ENCODE results near the gene RAD51B.

Gene RAD51B

GRCh38 chr14:68528040-68528687 is 708.6 kb downstream of the RAD51B start:
- POLR2A ChIA-PET (ENCODE audit: low non-redundant PET) = no interaction called here
- DNase-seq (ENCODE audit: low spot score) = no peak
- CTCF ChIA-PET = no interaction called here
- no peak for TF ChIP-seq CTCF (conservative IDR thresholded peaks at IDR 0.05; ENCODE audit: low read depth)
- H3K27ac ChIP-seq = no peak overlapping the region

- no peak for DNase-seq (ENCODE audit: low spot score)
- no peak overlapping the region for H3K27ac ChIP-seq
- CTCF ChIA-PET = no interaction called here
- no peak for TF ChIP-seq CTCF (conservative IDR thresholded peaks at IDR 0.05; ENCODE audit: low read depth)
- POLR2A ChIA-PET (ENCODE audit: low non-redundant PET) = no interaction called here
Measured at GRCh38 chr14:68530443-68530842, 710.9 kb downstream of the RAD51B start.

- TF ChIP-seq CTCF (conservative IDR thresholded peaks at IDR 0.05; ENCODE audit: low read depth) = no peak
- POLR2A ChIA-PET (ENCODE audit: low non-redundant PET) = no interaction called here
- DNase-seq (ENCODE audit: low spot score) = no peak
- CTCF ChIA-PET = interaction anchor here (0.6 kb wide), 1 partner anchor 51 kb away, joined by 3 read pairs; no protein-coding TSS in a partner anchor
- no peak overlapping the region for H3K27ac ChIP-seq
Measured at GRCh38 chr14:68532496-68532895, 712.9 kb downstream of the RAD51B start.

- DNase-seq (ENCODE audit: low spot score) = no peak
- TF ChIP-seq CTCF (conservative IDR thresholded peaks at IDR 0.05; ENCODE audit: low read depth) = no peak
- H3K27ac ChIP-seq = no peak overlapping the region
- ChIA-PET POLR2A (ENCODE audit: low non-redundant PET) (interaction anchor here (0.6 kb wide), 1 partner anchor 52 kb away, joined by 3 read pairs; no protein-coding TSS in a partner anchor), CTCF (no interaction called here)
Measured at GRCh38 chr14:68534276-68534675, 714.7 kb downstream of the RAD51B start.

- H3K27ac ChIP-seq = peak overlapping the region; percentile 35; the same call in 1 of the 2 replicates
- ChIA-PET POLR2A (ENCODE audit: low non-redundant PET) (no interaction called here), CTCF (interaction anchor here (0.6 kb wide), 2 partner anchors 28 to 1732 kb away, joined by 3 read pairs; no protein-coding TSS in a partner anchor)
Measured at GRCh38 chr14:68535404-68536017, 715.9 kb downstream of the RAD51B start.

GRCh38 chr14:68536018-68536410 is 716.4 kb downstream of the RAD51B start:
- ChIA-PET CTCF (interaction anchor here (0.6 kb wide), 1 partner anchor 27 kb away, joined by 3 read pairs; no protein-coding TSS in a partner anchor), POLR2A (ENCODE audit: low non-redundant PET) (no interaction called here)
- H3K27ac ChIP-seq = peak overlapping the region; percentile 35; the same call in 1 of the 2 replicates
- no peak for TF ChIP-seq CTCF (conservative IDR thresholded peaks at IDR 0.05; ENCODE audit: low read depth)
- no peak for DNase-seq (ENCODE audit: low spot score)

More at GRCh38 chr14:68535404-68536017, 715.9 kb downstream of the RAD51B start:
- no peak for TF ChIP-seq CTCF (conservative IDR thresholded peaks at IDR 0.05; ENCODE audit: low read depth)
- peak; percentile 67 for DNase-seq (ENCODE audit: low spot score)

Measured in RWPE1 (cell line).